ENCODE data around the gene SLIT3.

SLIT3 gene

GRCh38 chr5:168808051-168808616 lies 492.8 kb downstream of the SLIT3 start:
- no peak for TF ChIP-seq CTCF (IDR thresholded peaks at IDR 0.05; ENCODE audit: low read depth, low read length)

GRCh38 chr5:168807287-168807686 lies 493.7 kb downstream of the SLIT3 start:
- TF ChIP-seq CTCF (IDR thresholded peaks at IDR 0.05; ENCODE audit: low read depth, low read length): no peak
- no peak overlapping the region for H3K4me3 ChIP-seq (ENCODE audit: low read depth, low read length)

More at GRCh38 chr5:168808051-168808616, 492.8 kb downstream of the SLIT3 start:
- H3K4me3 ChIP-seq (ENCODE audit: low read depth, low read length): no peak overlapping the region

GRCh38 chr5:168803541-168803940 lies 497.4 kb downstream of the SLIT3 start:
- H3K4me3 ChIP-seq (ENCODE audit: low read depth, low read length): no peak overlapping the region
- no peak for TF ChIP-seq CTCF (IDR thresholded peaks at IDR 0.05; ENCODE audit: low read depth, low read length)

- no peak overlapping the region for H3K4me3 ChIP-seq (ENCODE audit: low read depth, low read length)
- no peak for TF ChIP-seq CTCF (IDR thresholded peaks at IDR 0.05; ENCODE audit: low read depth, low read length)
Measured at GRCh38 chr5:168802337-168802736, 498.6 kb downstream of the SLIT3 start.

GRCh38 chr5:168801567-168801966 lies 499.4 kb downstream of the SLIT3 start:
- H3K4me3 ChIP-seq (ENCODE audit: low read depth, low read length): no peak overlapping the region
- no peak for TF ChIP-seq CTCF (IDR thresholded peaks at IDR 0.05; ENCODE audit: low read depth, low read length)

GRCh38 chr5:168800701-168801100 lies 500.2 kb downstream of the SLIT3 start:
- H3K4me3 ChIP-seq (ENCODE audit: low read depth, low read length): no peak overlapping the region
- TF ChIP-seq CTCF (IDR thresholded peaks at IDR 0.05; ENCODE audit: low read depth, low read length): no peak

GRCh38 chr5:168798065-168799023 lies 502.6 kb downstream of the SLIT3 start:
- H3K4me3 ChIP-seq (ENCODE audit: low read depth, low read length): no peak overlapping the region
- TF ChIP-seq CTCF (IDR thresholded peaks at IDR 0.05; ENCODE audit: low read depth, low read length): no peak

Data from WI38 (cell line).